ENCODE results near the gene CHST9.

The CHST9 gene

DNA sequence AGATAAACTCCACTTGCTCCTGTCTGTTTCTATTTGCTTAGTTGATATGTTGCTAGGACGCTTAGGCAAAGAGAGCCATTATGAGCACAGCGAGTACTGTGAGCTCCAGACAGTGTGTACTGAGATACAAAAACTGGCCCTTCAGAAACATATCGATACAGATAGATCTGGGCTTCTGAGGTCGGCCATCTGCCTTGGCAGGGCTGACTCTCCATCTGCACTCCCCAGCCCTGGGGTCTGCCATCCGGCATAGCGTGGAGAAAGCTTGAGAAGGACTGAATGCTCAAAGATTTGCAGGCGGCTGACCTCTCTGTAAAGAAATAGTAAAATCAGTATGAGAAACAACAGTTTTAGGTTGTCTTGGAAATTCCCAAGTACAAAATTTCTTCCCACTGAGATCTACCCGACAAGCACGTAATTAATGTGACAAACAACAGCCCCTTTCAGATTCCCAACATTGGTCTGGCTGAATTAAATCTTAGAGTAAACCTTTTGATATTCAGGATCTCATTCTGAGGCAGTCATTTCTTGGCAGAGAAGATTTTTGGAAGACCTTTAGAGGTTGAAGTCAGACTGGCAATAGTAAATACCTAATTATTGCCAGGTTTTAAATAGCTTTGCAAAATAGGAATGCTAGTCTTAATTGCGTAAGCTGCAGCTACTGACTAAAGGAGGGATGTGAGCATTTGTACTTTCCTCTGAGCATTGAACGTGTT lies 127.4 kb downstream of the CHST9 start:
- Histone ChIP-seq H3K4me3 (ENCODE audit: insufficient read depth in 1 of 2, low read depth in 1 of 2, low read length in 2 of 2) (no peak overlapping the region), H2AK5ac (ENCODE audit: low read length, severe bottlenecking) (no peak overlapping the region), H2BK15ac (ENCODE audit: low read depth, poor library complexity, severe bottlenecking) (no peak overlapping the region), H2BK5ac (ENCODE audit: low read depth, low read length, poor library complexity, severe bottlenecking) (no peak overlapping the region), H3K23ac (ENCODE audit: low read length in 2 of 2) (no peak overlapping the region), H3K27me3 (ENCODE audit: control insufficient read depth in 1 of 2, insufficient read depth in 1 of 2, low read length in 2 of 2) (no peaks in the 10 kb centered on the region), H4K8ac (ENCODE audit: low read length) (no peak overlapping the region), H3K4me1 (ENCODE audit: control insufficient read depth, insufficient read depth, low read depth, low read length) (no peaks in the 10 kb centered on the region), H3K79me1 (replicated peaks; ENCODE audit: low read length, poor library complexity, severe bottlenecking) (no peaks in the 10 kb centered on the region), H3K4me2 (ENCODE audit: low read length, poor library complexity, severe bottlenecking) (no peak overlapping the region), H3K9me3 (ENCODE audit: control insufficient read depth, low read length) (no peaks in the 10 kb centered on the region), H3K4ac (ENCODE audit: low read depth in 1 of 2, low read length in 2 of 2) (no peak overlapping the region), H3K14ac (ENCODE audit: low read length in 2 of 2) (no peak overlapping the region), H4K91ac (ENCODE audit: low read length) (no peak overlapping the region), H3K9ac (ENCODE audit: low read length) (no peak overlapping the region), H3K27ac (ENCODE audit: low read length, poor library complexity, severe bottlenecking) (no peak overlapping the region), H2BK12ac (ENCODE audit: low read length in 2 of 2) (no peak overlapping the region), H3K36me3 (ENCODE audit: control insufficient read depth in 1 of 2, insufficient read depth in 2 of 2, low read depth in 1 of 2, low read length in 2 of 2) (no peaks in the 10 kb centered on the region), H3K18ac (ENCODE audit: low read depth in 1 of 2, low read length in 2 of 2) (no peak overlapping the region), H2AFZ (ENCODE audit: low read depth, low read length) (no peak overlapping the region), H2BK120ac (ENCODE audit: low read depth, low read length) (no peak overlapping the region)
- no peak for DNase-seq
- 88% methylated on average over 5 of the region's 11 CpGs for WGBS

GRCh38 chr18:27054926-27055325 lies 130.2 kb downstream of the CHST9 start:
- no peak overlapping the region for H3K4ac ChIP-seq (ENCODE audit: low read depth in 1 of 2, low read length in 2 of 2)
- no peak overlapping the region for H2BK15ac ChIP-seq (ENCODE audit: low read depth, poor library complexity, severe bottlenecking)
- H3K79me1 ChIP-seq (replicated peaks; ENCODE audit: low read length, poor library complexity, severe bottlenecking): no peaks in the 10 kb centered on the region
- no peak overlapping the region for H4K8ac ChIP-seq (ENCODE audit: low read length)
- H3K4me1 ChIP-seq (ENCODE audit: control insufficient read depth, insufficient read depth, low read depth, low read length): no peaks in the 10 kb centered on the region
- no peak overlapping the region for H3K27ac ChIP-seq (ENCODE audit: low read length, poor library complexity, severe bottlenecking)
- H3K9ac ChIP-seq (ENCODE audit: low read length): no peak overlapping the region
- no peak overlapping the region for H2BK120ac ChIP-seq (ENCODE audit: low read depth, low read length)
- no peak overlapping the region for H2AFZ ChIP-seq (ENCODE audit: low read depth, low read length)
- no peak for DNase-seq
- H2AK5ac ChIP-seq (ENCODE audit: low read length, severe bottlenecking): no peak overlapping the region
- no peak overlapping the region for H2BK12ac ChIP-seq (ENCODE audit: low read length in 2 of 2)
- H3K18ac ChIP-seq (ENCODE audit: low read depth in 1 of 2, low read length in 2 of 2): no peak overlapping the region
- H3K4me2 ChIP-seq (ENCODE audit: low read length, poor library complexity, severe bottlenecking): no peak overlapping the region
- no peaks in the 10 kb centered on the region for H3K9me3 ChIP-seq (ENCODE audit: control insufficient read depth, low read length)
- no peaks in the 10 kb centered on the region for H3K27me3 ChIP-seq (ENCODE audit: control insufficient read depth in 1 of 2, insufficient read depth in 1 of 2, low read length in 2 of 2)
- no peak overlapping the region for H2BK5ac ChIP-seq (ENCODE audit: low read depth, low read length, poor library complexity, severe bottlenecking)
- no peak overlapping the region for H3K4me3 ChIP-seq (ENCODE audit: insufficient read depth in 1 of 2, low read depth in 1 of 2, low read length in 2 of 2)
- 95% methylated on average over 3 of the region's 3 CpGs for WGBS
- no peak overlapping the region for H3K14ac ChIP-seq (ENCODE audit: low read length in 2 of 2)
- H4K91ac ChIP-seq (ENCODE audit: low read length): no peak overlapping the region
- H3K36me3 ChIP-seq (ENCODE audit: control insufficient read depth in 1 of 2, insufficient read depth in 2 of 2, low read depth in 1 of 2, low read length in 2 of 2): no peaks in the 10 kb centered on the region
- no peak overlapping the region for H3K23ac ChIP-seq (ENCODE audit: low read length in 2 of 2)

DNA sequence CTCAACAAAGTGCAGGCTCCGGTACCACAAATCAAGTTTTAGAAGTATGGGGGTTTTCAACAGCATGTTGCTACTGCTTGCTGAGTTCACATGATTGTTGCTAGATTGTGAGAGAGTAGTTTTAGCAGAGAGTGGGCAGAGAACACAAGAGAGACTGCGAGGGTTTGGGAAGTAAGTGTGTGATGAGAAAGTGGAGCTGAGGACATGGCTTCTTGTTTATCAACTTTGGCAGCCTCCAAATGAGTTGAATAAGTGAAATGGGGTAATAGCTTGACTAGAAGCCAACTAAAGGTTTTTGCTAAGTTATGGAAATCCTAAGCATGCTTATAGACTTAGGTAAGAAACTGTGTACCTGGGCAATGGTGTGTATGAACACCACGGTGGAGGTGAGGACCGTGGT lies 135.1 kb downstream of the CHST9 start:
- no peak overlapping the region for H3K23ac ChIP-seq (ENCODE audit: low read length in 2 of 2)
- H2AK5ac ChIP-seq (ENCODE audit: low read length, severe bottlenecking): no peak overlapping the region
- no peaks in the 10 kb centered on the region for H3K79me1 ChIP-seq (replicated peaks; ENCODE audit: low read length, poor library complexity, severe bottlenecking)
- H3K9ac ChIP-seq (ENCODE audit: low read length): no peak overlapping the region
- H3K4me1 ChIP-seq (ENCODE audit: control insufficient read depth, insufficient read depth, low read depth, low read length): no peaks in the 10 kb centered on the region
- no peaks in the 10 kb centered on the region for H3K27me3 ChIP-seq (ENCODE audit: control insufficient read depth in 1 of 2, insufficient read depth in 1 of 2, low read length in 2 of 2)
- no peak overlapping the region for H4K8ac ChIP-seq (ENCODE audit: low read length)
- no peak overlapping the region for H2BK12ac ChIP-seq (ENCODE audit: low read length in 2 of 2)
- no peak overlapping the region for H2BK120ac ChIP-seq (ENCODE audit: low read depth, low read length)
- no peaks in the 10 kb centered on the region for H3K36me3 ChIP-seq (ENCODE audit: control insufficient read depth in 1 of 2, insufficient read depth in 2 of 2, low read depth in 1 of 2, low read length in 2 of 2)
- no peak overlapping the region for H2AFZ ChIP-seq (ENCODE audit: low read depth, low read length)
- no peak overlapping the region for H3K27ac ChIP-seq (ENCODE audit: low read length, poor library complexity, severe bottlenecking)
- no peak overlapping the region for H2BK5ac ChIP-seq (ENCODE audit: low read depth, low read length, poor library complexity, severe bottlenecking)
- H3K4ac ChIP-seq (ENCODE audit: low read depth in 1 of 2, low read length in 2 of 2): no peak overlapping the region
- no peak overlapping the region for H2BK15ac ChIP-seq (ENCODE audit: low read depth, poor library complexity, severe bottlenecking)
- no peak overlapping the region for H3K4me3 ChIP-seq (ENCODE audit: insufficient read depth in 1 of 2, low read depth in 1 of 2, low read length in 2 of 2)
- H4K91ac ChIP-seq (ENCODE audit: low read length): no peak overlapping the region
- H3K9me3 ChIP-seq (ENCODE audit: control insufficient read depth, low read length): no peaks in the 10 kb centered on the region
- no peak for DNase-seq
- no peak overlapping the region for H3K14ac ChIP-seq (ENCODE audit: low read length in 2 of 2)
- 91% methylated on average over 4 of the region's 4 CpGs for WGBS
- no peak overlapping the region for H3K18ac ChIP-seq (ENCODE audit: low read depth in 1 of 2, low read length in 2 of 2)
- no peak overlapping the region for H3K4me2 ChIP-seq (ENCODE audit: low read length, poor library complexity, severe bottlenecking)

- Histone ChIP-seq H3K14ac (ENCODE audit: low read length in 2 of 2) (no peak overlapping the region), H2BK120ac (ENCODE audit: low read depth, low read length) (no peak overlapping the region), H3K18ac (ENCODE audit: low read depth in 1 of 2, low read length in 2 of 2) (no peak overlapping the region), H4K91ac (ENCODE audit: low read length) (no peak overlapping the region), H2AFZ (ENCODE audit: low read depth, low read length) (no peak overlapping the region), H3K4me2 (ENCODE audit: low read length, poor library complexity, severe bottlenecking) (no peak overlapping the region), H3K23ac (ENCODE audit: low read length in 2 of 2) (no peak overlapping the region), H3K27me3 (ENCODE audit: control insufficient read depth in 1 of 2, insufficient read depth in 1 of 2, low read length in 2 of 2) (no peaks in the 10 kb centered on the region), H3K36me3 (ENCODE audit: control insufficient read depth in 1 of 2, insufficient read depth in 2 of 2, low read depth in 1 of 2, low read length in 2 of 2) (no peaks in the 10 kb centered on the region), H3K4me3 (ENCODE audit: insufficient read depth in 1 of 2, low read depth in 1 of 2, low read length in 2 of 2) (no peak overlapping the region), H3K4ac (ENCODE audit: low read depth in 1 of 2, low read length in 2 of 2) (no peak overlapping the region), H3K4me1 (ENCODE audit: control insufficient read depth, insufficient read depth, low read depth, low read length) (no peaks in the 10 kb centered on the region), H3K9me3 (ENCODE audit: control insufficient read depth, low read length) (no peaks in the 10 kb centered on the region), H4K8ac (ENCODE audit: low read length) (no peak overlapping the region), H3K27ac (ENCODE audit: low read length, poor library complexity, severe bottlenecking) (no peak overlapping the region), H2AK5ac (ENCODE audit: low read length, severe bottlenecking) (no peak overlapping the region), H2BK5ac (ENCODE audit: low read depth, low read length, poor library complexity, severe bottlenecking) (no peak overlapping the region), H3K79me1 (replicated peaks; ENCODE audit: low read length, poor library complexity, severe bottlenecking) (no peaks in the 10 kb centered on the region), H2BK12ac (ENCODE audit: low read length in 2 of 2) (no peak overlapping the region), H3K9ac (ENCODE audit: low read length) (no peak overlapping the region), H2BK15ac (ENCODE audit: low read depth, poor library complexity, severe bottlenecking) (no peak overlapping the region)
- DNase-seq: no peak
- WGBS: no CpG with 5 or more reads among the region's 3 CpGs
These were observed 139.8 kb downstream of the CHST9 start for GRCh38 chr18:27045342-27045741.
